GM12878 (cell line): ENCODE measurements around the gene HMCN1. TPM values are rescaled to one million over a fixed set of nuclear protein-coding genes. Genes with fewer than 3 reads are reported as not detected.

Source experiments
- ATAC-seq: fragments of 200-7000 bp; cut with Tn5 transposase; 3 replicates; pipeline ENCODE4 v1.9.1; 2020; ENCODE audit warnings: mild to moderate bottlenecking, moderate library complexity
- BruUV-seq: library from RNA; stranded (reverse); fragments of 400-500 nt; replicated peaks from 2 replicates; lab custom pipeline; 2021; lab: Mats Ljungman, UMichigan
- CTCF ChIA-PET: fragments of 300-600 bp; sonication (Branson Sonifier 250); formaldehyde crosslinking; extraction: SDS; loops from one replicate; lab custom pipeline; 2021; ENCODE audit warnings: inconsistent platforms; lab: Yijun Ruan, JAX
- POLR2A ChIA-PET: fragments of 350-600 bp; formaldehyde crosslinking; extraction: SDS; loops from one replicate; lab custom pipeline; 2021; ENCODE audit warnings: inconsistent platforms; lab: Charles Lee
- RAD21 ChIA-PET: fragments of 300-600 bp; sonication (Branson Sonifier 250); formaldehyde crosslinking; loops from one replicate; lab custom pipeline; 2023; ENCODE audit warnings: antibody characterized with exemption; ENCODE audit not compliant: unreplicated experiment; lab: Charles Lee
- SMC1A ChIA-PET: fragments of 300-600 bp; sonication (Branson Sonifier 250); formaldehyde crosslinking; loops from one replicate; lab custom pipeline; 2023; ENCODE audit not compliant: unreplicated experiment, uncharacterized antibody; lab: Charles Lee
- DNase-seq: peaks from one replicate; pipeline ENCODE4 v3.0.0-alpha.2; 2011; ENCODE audit warnings: low read depth, low spot score
- FAIRE-seq: peaks from 3 replicates; lab custom pipeline; 2011; peaks lifted over from hg19 to GRCh38; lab: Jason Lieb, UNC
- H2AFZ ChIP-seq: 2 replicates; pipeline ENCODE4 v1.6.0; 2011; ENCODE audit warnings: low read depth, low read length, control low read depth; ENCODE audit not compliant: control insufficient read depth
- H3K27ac ChIP-seq: 2 replicates; pipeline ENCODE4 v1.5.1; 2011; ENCODE audit warnings: control low read depth; ENCODE audit not compliant: control insufficient read depth, insufficient read depth
- H3K27me3 ChIP-seq, 2 experiments: replicated peaks in 1 of 2; 2 replicates each; pipeline versions ENCODE4 v1.6.0 to v1.6.1; 2011; ENCODE audit warnings: low read length in 1 of 2; ENCODE audit not compliant: control insufficient read depth in 2 of 2, insufficient read depth in 2 of 2
- H3K36me3 ChIP-seq, 2 experiments: 2 replicates each; pipeline ENCODE4 v1.5.1; 2011; ENCODE audit warnings: low read length in 1 of 2; ENCODE audit not compliant: control insufficient read depth in 2 of 2, insufficient read depth in 2 of 2
- H3K4me1 ChIP-seq: 2 replicates; pipeline ENCODE4 v1.6.1; 2011; ENCODE audit warnings: mild to moderate bottlenecking, low read length, moderate library complexity, mixed read lengths; ENCODE audit not compliant: control insufficient read depth, insufficient read depth
- H3K4me2 ChIP-seq: 2 replicates; pipeline ENCODE4 v1.6.0; 2011; ENCODE audit warnings: control low read depth; ENCODE audit not compliant: control insufficient read depth, insufficient read depth
- H3K4me3 ChIP-seq: fragments of 200-600 bp; sonication (generic); 2 replicates; pipeline ENCODE4 v1.5.1; 2016
- H3K79me2 ChIP-seq: 2 replicates; pipeline ENCODE4 v1.6.0; 2011; ENCODE audit warnings: low read length; ENCODE audit not compliant: control insufficient read depth, insufficient read depth
- H3K9ac ChIP-seq: 2 replicates; pipeline ENCODE4 v1.8.0; 2011; ENCODE audit warnings: low read length, control low read depth, mixed read lengths; ENCODE audit not compliant: control insufficient read depth, insufficient read depth
- H3K9me3 ChIP-seq: replicated peaks from 3 replicates; pipeline ENCODE4 v1.5.1; 2011; ENCODE audit warnings: mild to moderate bottlenecking, low read length; ENCODE audit not compliant: control insufficient read depth, insufficient read depth
- H4K20me1 ChIP-seq: 2 replicates; pipeline ENCODE4 v1.6.0; 2011; ENCODE audit not compliant: control insufficient read depth, insufficient read depth
- BCLAF1 ChIP-seq: fragments of 450-650 bp; IDR thresholded peaks from 2 replicates; pipeline ENCODE4 v1.6.1; 2017; ENCODE audit warnings: antibody characterized with exemption, mild to moderate bottlenecking, moderate library complexity
- BMI1 ChIP-seq: fragments of 450-650 bp; IDR thresholded peaks from 2 replicates; pipeline ENCODE4 v1.6.1; 2016; ENCODE audit warnings: mild to moderate bottlenecking, moderate library complexity, borderline replicate concordance
- CBX5 ChIP-seq: sonication (generic); IDR thresholded peaks from 2 replicates; pipeline ENCODE4 v1.6.1; 2016; ENCODE audit warnings: low read depth, moderate library complexity, mild to moderate bottlenecking, inconsistent platforms
- CEBPZ ChIP-seq: fragments of 150-350 bp; IDR thresholded peaks from 2 replicates; pipeline ENCODE4 v1.6.1; 2016; ENCODE audit warnings: low read depth, low read length
- CREB1 ChIP-seq: IDR thresholded peaks from 2 replicates; pipeline ENCODE4 v1.6.1; 2012; ENCODE audit warnings: low read depth, mild to moderate bottlenecking, inconsistent platforms
- ELK1 ChIP-seq: IDR thresholded peaks from 2 replicates; pipeline ENCODE4 v1.6.1; 2012; ENCODE audit warnings: low read depth, low read length, improper control_type of control experiment
- ETV6 ChIP-seq, 2 experiments: fragments of 450-650 bp in 1 of 2; IDR thresholded peaks in 1 of 2; conservative IDR thresholded peaks in 1 of 2; 2 replicates each; pipeline ENCODE4 v1.6.1; 2014; ENCODE audit warnings: antibody characterized with exemption in 1 of 2, borderline replicate concordance in 1 of 2, low read depth in 1 of 2, mild to moderate bottlenecking in 1 of 2, moderate library complexity in 1 of 2
- MTA2 ChIP-seq: fragments of 450-650 bp; IDR thresholded peaks from 2 replicates; pipeline ENCODE4 v1.6.1; 2016; ENCODE audit warnings: low read depth, mild to moderate bottlenecking, moderate library complexity
- MYC ChIP-seq: IDR thresholded peaks from 2 replicates; pipeline ENCODE4 v1.6.1; 2011; ENCODE audit warnings: mild to moderate bottlenecking, low read length, moderate library complexity, inconsistent platforms; ENCODE audit not compliant: insufficient read depth, insufficient replicate concordance, insufficient read length, severe bottlenecking
- NR2C1 ChIP-seq: fragments of 450-650 bp; IDR thresholded peaks from 2 replicates; pipeline ENCODE4 v1.6.1; 2017; ENCODE audit warnings: antibody characterized with exemption, mild to moderate bottlenecking, moderate library complexity
- PML ChIP-seq: IDR thresholded peaks from 2 replicates; pipeline ENCODE4 v1.6.1; 2012; ENCODE audit warnings: low read length, inconsistent platforms
- RAD51 ChIP-seq: fragments of 450-650 bp; IDR thresholded peaks from 2 replicates; pipeline ENCODE4 v1.6.1; 2016; ENCODE audit warnings: moderate library complexity, mild to moderate bottlenecking, inconsistent platforms
- SMAD1 ChIP-seq: fragments of 450-650 bp; IDR thresholded peaks from 2 replicates; pipeline ENCODE4 v1.6.1; 2018; ENCODE audit warnings: mild to moderate bottlenecking, low read depth; ENCODE audit not compliant: partially characterized antibody
- STAT3 ChIP-seq: IDR thresholded peaks from 2 replicates; pipeline ENCODE4 v1.6.1; 2011; ENCODE audit warnings: low read depth, low read length, improper control_type of control experiment
- ZZZ3 ChIP-seq: IDR thresholded peaks from 2 replicates; pipeline ENCODE4 v1.6.1; 2011; ENCODE audit warnings: low read depth; ENCODE audit not compliant: control insufficient read depth, insufficient read length
- WGBS: methylation state at CpG from one replicate; pipeline ENCODE4 v1.1.6; 2016; ENCODE audit warnings: low lambda C conversion rate; ENCODE audit not compliant: insufficient replicate concordance, insufficient coverage; ENCODE audit errors: missing lambda C conversion rate; 5-methylcytosine and 5-hydroxymethylcytosine counted together
- in situ Hi-C: fragments of 300-500 bp; cut with MboI; formaldehyde crosslinking; loops from 9 replicates; pipeline ENCODE4 v1.14.3; 2018; ENCODE audit warnings: mixed read lengths
- intact Hi-C: fragments of 100-400 bp; cut with micrococcal nuclease; formaldehyde crosslinking; loops from one replicate; pipeline ENCODE4 v1.14.2; 2022; ENCODE audit not compliant: unreplicated experiment
- polyA plus RNA-seq, 11 experiments: library from polyadenylated mRNA; depleted of rRNA in 4 of 11; unstranded in 6 of 11; stranded (reverse) in 5 of 11; fragments of >200 nt; fragmentation: Nextera tagmentation in 4 of 11; fragmentation: Illumina TruSeq in 1 of 11; extraction: Ambion mirVana in 4 of 11; extraction: Trizol in 1 of 11; gene quantifications; 1 replicate in 1 of 11; 2 replicates in 10 of 11; pipeline versions ENCODE4 v1.2.1 to v1.2.3, GENCODE V29; 2011 to 2016; ENCODE audit warnings: inconsistent platforms in 2 of 11, missing spikeins in 2 of 11, low read depth in 1 of 11
- total RNA-seq, 4 experiments: library from RNA; depleted of rRNA in 3 of 4; stranded (reverse); fragments of >200 nt in 3 of 4; fragmentation: Illumina TruSeq in 1 of 4; extraction: Trizol in 1 of 4; gene quantifications; 2 replicates each; pipeline versions ENCODE4 v1.2.1 to v1.2.3, GENCODE V29; 2013 to 2021

Gene HMCN1
- total and polyA plus RNA-seq, 10 of the 15 experiments (the other 5 are each of a cell fraction or from before 2014, with no cell fraction given), result under 0.01 to 0.07 TPM; not detected in 8

GRCh38 chr1:185931438-185931837, 197.2 kb downstream of the HMCN1 start:
- ChIA-PET CTCF (no interaction called here), POLR2A (no interaction called here), SMC1A (interaction anchor here (0.7 to 1.4 kb wide), 3 partner anchors 9 to 884 kb away, joined by 3 to 5 read pairs (median 4); no protein-coding TSS in a partner anchor), RAD21 (no interaction called here)
- ATAC-seq (no peak), DNase-seq (no peak), FAIRE-seq (no peak)
- no peak overlapping the region for H3K27ac ChIP-seq
- no peaks in the 10 kb centered on the region for H3K9me3 ChIP-seq
- intact Hi-C loops, result no loop called here
- no peak overlapping the region for H2AFZ ChIP-seq
- 0% methylated on average over 2 of the region's 2 CpGs for WGBS
- H4K20me1 ChIP-seq, result no peaks in the 10 kb centered on the region
- no peaks in the 10 kb centered on the region for H3K36me3 ChIP-seq
- no TSS peak for BruUV-seq
- H3K27me3 ChIP-seq, result no peaks in the 10 kb centered on the region
- no peak overlapping the region for H3K4me3 ChIP-seq
- no peak overlapping the region for H3K9ac ChIP-seq
- no peaks in the 10 kb centered on the region for H3K79me2 ChIP-seq
- in situ Hi-C loops, result no loop called here
- H3K4me2 ChIP-seq, result no peak overlapping the region
- no peaks in the 10 kb centered on the region for H3K4me1 ChIP-seq
- TF ChIP-seq ELK1 (no peak), ZZZ3 (no peak), PML (no peak), MYC (no peak), CEBPZ (no peak), RAD51 (no peak), SMAD1 (no peak), CREB1 (no peak), MTA2 (no peak), BMI1 (no peak), CBX5 (no peak), BCLAF1 (no peak), ETV6 (conservative IDR thresholded peaks at IDR 0.05 in 1 of 2, IDR thresholded peaks at IDR 0.05 in 1 of 2; ENCODE audit: borderline replicate concordance in 1 of 2, low read depth in 1 of 2) (no peak), NR2C1 (no peak), STAT3 (no peak)
